ENCODE data around the gene DAO.

DNA sequence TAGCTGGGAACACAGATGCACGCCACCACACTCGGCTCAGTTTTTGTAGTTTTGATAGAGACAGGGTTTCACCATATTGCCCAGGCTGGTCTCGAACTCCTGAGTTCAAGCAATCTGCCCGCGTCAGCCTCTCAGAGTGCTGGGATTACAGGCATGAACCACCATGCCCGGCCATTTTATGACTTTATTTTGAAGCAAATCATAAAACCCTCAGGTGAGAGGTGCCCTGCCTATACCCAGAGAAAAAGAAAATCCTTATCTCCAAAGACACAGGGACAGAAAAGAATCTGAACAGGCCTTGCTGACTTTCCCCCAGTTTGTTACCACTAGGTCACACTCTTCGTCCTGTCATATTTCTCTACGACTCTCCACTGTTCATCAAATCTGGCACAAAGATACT, 48.8 kb downstream of the DAO start:
- no peak for TF ChIP-seq POLR2A (IDR thresholded peaks at IDR 0.05; ENCODE audit: low read length)
- TF ChIP-seq GATA1 (IDR thresholded peaks at IDR 0.05; ENCODE audit: low read depth, low read length) = no peak

Data from erythroblast (primary cell).